Cerebellar cortex (tissue), 1 donor: ENCODE results near the gene DNAAF8.
"Not testable (repeated sequence)": the region's sequence is repeated elsewhere in the genome, so short reads cannot be mapped to it uniquely, and the experiment has no call there.

ENCODE experiments used
- DNase-seq: peaks from one replicate; pipeline ENCODE4 v3.0.0-alpha.2; 2015; ENCODE audit warnings: low spot score

DNAAF8 gene

DNA sequence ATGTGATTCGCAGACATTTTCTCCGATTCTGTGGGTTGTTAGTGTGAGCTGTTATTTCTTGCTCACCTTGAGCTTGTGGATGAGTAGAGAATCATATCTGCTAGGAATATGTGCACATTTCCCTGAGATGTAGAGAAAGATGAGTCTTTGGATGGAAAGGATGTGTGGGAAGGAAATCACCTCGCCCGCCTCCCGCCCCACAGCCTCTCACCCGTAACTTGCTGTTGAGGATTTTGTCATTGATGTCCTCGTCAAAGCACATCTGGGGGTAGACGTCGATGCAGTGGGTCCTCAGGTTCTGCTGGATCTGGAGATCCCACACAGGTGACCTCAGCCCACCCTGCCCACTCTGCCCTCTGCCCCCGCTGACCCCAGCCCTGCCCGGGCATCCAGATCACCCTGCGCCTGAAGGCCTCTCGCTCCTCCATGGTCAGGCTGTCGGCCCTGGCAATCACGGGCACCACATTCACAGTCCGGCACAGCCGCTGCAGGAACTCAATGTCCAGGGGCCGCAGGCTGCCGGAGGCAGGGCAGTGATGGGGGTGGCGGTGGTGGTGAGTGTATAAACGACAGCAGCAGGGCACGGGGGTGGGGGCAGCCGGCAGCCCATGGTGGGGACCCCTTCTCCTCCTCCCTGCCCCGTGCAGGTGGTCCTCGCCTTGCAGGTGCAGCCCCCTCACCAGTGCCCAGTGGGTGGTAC lies 49.1 kb downstream of the DNAAF8 start:
- DNase-seq, result no peak

GRCh38 chr16:4783951-4784336 lies 49.6 kb downstream of the DNAAF8 start:
- no peak for DNase-seq

GRCh38 chr16:4784444-4784987 lies 50.2 kb downstream of the DNAAF8 start:
- DNase-seq, result not testable (repeated sequence)

DNA sequence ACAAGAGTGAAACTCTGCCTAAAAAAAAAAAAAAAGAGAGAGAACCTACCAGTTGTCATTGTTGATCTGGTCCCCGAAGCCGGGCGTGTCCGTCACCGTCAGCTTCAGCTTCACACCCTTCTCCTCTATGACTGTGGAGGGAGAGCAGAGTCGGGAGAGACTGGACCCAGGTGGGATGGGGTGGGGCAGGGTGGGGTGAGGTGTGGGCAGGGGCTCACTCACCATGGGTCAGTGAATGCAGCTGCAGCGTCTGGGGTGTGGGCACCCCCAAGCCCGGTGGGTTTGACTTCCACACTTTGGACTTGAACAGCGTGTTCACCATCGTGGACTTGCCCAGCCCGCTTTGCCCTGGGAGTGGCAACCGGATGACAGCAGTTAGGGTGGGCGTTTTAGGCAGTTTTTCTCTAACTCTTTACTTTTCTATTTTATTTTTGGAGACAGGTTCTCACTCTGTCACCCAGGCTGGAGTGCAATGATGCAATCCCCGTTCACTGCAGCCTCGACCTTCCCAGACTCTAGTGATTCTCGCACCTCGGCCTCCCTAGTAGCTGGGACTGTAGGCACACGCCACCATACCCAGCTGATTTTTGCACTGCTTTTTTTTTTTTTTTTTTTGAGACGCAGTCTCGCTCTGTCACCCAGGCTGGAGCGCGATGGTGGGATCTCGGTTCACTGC lies 51.6 kb downstream of the DNAAF8 start:
- DNase-seq, result no peak

DNA sequence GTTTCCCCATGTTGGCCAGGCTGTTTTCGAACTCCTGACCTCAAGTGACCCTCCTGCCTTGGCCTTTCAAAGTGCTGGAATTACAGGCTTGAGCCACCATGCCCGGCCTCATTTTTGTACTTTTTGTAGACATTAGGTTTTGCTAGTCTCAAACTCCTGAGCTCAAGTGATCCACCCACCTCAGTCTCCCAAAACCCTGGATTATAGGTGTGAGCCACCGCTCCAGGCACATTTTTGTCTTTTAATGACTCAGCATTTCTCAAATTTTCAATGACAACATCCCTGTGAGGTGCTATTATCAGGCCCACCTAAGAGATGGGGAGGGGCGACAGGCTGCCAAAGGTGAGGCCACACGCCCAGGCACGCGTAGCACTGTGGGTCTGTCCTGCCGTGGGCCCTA lies 52.7 kb downstream of the DNAAF8 start:
- no peak for DNase-seq

DNA sequence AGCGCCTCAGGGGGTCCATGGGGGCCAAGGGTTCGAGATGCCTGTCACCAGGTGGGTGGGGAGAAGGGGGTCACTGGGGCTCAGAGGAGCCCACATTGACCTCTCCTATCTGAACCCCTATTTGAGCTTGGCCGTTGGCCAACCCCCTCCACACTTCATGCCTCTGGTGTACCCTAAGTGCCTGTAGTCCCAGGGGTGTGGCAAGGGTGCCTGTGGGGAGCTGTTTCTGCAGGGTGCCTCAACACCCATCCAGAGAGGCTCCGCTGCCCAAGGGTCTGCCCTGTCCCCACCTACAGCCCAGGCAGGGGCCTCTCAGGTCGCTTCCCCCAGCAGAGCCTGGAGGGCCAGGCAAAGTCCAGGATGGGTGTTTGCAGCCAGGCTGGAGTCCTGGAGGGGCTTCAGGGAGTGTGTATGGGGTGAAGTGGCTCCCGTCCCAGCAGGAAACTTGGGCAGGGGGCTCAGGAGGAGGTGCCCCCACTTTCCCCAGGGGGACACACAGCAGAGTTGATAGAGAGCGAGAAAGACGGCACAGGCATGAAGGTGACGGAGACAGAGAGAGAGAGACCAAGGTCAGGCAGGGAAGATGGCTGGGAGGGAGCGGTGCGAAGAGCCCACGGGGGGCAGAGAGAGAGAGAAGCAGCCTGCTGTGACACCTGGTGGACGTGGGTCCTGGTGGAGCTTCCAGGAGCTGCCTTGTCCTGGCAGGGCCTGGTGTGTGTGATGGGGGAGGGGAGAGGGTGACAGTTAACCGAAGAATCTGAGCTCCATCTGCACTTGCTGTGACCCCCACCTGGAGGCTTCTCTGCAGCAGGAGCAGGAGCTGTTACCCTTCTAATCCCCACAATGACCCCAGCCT lies 53.5 kb downstream of the DNAAF8 start, which contains the start of gene SEPTIN12:
SEPTIN12 (minus strand) TSS at position 719 of the 856 bp plus-strand sequence; CDS start at position 19, 700 bp downstream.
- no peak for DNase-seq

DNA sequence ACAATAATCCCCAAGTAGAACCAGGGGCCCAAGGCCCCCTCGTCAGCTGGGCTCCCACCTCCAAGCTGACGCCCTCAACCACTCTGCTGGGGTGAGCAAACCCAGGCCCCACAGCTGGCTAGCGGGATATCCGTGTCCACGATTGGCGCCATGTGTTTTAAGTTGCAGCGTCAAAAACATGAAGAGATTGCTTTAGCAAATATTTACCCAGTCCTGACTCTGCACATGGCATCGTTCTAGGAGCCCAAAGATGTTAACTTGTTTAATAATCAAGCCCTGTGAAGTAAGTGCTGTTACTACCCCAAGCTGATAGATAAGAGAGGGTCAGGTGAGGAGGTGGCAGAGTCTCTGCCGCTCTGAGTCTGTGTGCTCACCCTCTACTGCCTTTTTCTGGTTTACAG lies 54.2 kb downstream of the DNAAF8 start:
- DNase-seq, result no peak

GRCh38 chr16:4788910-4789309 lies 54.6 kb downstream of the DNAAF8 start:
- no peak for DNase-seq

GRCh38 chr16:4790261-4790660 lies 55.9 kb downstream of the DNAAF8 start:
- DNase-seq, result no peak

DNA sequence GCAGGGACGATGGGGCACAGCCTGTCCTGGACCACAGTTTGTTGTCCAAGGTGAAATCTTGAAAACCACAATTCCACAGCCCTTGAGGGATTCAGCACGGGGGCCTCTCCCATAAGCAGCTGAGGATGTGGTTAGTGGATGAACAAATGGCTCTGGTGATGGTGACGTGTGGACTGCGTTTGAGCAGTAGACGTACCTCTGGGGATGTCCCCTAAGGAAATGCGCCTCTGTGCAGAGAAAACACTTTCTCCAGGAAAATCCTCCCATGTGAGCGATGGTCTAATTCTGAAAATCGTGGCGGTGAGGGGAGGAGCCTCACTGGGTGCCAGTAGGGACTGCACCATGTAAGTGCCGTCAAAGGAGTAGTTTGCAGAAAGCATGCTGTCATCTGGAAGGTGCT lies 56.5 kb downstream of the DNAAF8 start:
- no peak for DNase-seq

DNA sequence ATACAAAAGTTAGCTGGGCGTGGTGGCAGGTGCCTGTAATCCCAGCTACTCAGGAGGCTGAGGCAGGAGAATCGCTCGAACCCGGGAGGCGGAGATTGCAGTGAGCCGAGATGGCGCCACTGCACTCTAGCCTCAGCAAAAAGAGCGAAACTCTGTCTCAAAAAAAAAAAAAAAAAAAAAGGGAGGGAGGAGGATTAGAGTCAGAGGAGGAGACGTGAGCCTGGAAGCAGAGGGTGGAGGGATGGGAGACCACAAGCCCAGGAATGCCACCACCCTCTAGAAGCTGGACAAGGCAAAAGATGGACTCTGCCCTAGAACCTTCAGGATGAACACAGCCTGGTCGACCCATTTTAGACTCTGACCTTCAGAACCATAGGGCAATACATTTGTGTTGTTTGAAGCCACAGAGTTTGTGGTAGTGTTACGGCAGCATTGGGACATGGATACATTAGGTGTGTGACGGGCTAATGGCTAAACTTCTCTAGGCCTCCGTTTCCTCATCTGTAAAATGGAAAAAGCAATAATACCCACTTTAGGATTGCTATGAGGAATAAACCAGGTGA lies 58.7 kb downstream of the DNAAF8 start:
- DNase-seq, result no peak

DNA sequence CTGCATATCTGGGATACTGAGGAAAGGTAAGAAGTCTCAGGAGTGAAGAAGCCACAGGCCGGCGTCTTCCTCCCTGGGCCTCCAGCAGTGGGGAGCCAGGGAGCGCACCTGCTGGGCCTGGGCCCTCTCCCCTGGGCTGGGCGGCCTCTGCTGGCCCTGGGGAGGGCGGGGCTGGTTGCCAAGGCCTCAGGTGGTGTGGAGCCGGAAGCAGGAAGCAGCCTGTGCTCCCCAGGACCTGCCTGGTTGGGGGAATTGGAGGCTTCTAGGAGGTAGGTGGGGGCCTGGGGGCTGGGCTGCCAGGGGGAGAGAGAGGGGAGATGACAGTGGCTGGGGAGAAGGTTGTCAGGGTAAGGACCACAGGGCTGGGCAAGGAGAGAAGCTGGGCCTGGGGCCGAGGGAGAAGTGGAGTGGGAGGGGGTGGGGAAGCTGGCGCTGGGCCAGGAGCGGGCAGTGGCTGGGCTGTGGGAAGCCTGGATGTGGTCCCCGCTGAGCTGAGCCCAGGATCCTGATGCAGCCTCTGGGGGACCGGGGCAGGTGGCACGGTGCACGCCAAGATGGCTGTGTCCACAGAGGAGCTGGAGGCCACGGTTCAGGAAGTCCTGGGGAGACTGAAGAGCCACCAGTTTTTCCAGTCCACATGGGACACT lies 61.0 kb downstream of the DNAAF8 start, which contains the start of gene SMIM22:
SMIM22 (plus strand) TSS at position 189 of the 647 bp plus-strand sequence; CDS start at position 555, 366 bp downstream.
- DNase-seq, result no peak

DNA sequence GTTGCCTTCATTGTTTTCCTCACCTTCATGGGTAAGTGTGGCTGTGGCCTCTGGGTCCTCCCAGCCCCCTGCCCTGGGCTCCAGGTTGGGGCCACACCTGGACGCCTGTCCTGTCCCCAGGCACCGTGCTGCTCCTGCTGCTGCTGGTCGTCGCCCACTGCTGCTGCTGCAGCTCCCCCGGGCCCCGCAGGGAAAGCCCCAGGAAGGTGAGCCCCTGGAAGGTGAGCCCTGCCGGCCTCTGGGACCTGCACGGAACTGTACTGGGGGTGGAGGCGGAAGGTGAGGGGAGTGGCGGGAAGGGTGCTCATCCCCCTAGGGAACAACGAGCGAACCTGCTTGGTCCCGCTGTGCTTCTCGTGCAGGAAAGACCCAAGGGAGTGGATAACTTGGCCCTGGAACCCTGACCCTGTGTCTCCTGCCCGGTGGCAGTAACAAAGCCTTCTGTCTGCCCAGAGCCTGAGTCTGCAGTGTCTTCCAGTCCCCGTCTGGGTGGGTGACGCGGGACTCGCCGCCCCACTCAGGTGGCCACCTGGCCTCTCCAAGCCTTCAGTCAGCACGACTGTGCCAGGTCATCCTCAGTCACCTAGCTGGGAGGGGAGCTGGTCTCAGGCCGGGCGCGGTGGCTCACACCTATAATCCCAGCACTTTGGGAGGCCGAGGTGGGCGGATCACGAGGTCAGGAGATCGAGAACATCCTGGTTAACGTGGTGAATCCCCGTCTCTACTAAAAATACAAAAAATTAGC lies 61.7 kb downstream of the DNAAF8 start:
- no peak for DNase-seq

GRCh38 chr16:4796982-4797804 lies 62.9 kb downstream of the DNAAF8 start:
- DNase-seq, result no peak

- no peak for DNase-seq
These were observed 63.5 kb downstream of the DNAAF8 start for GRCh38 chr16:4797805-4798252.

- DNase-seq, result no peak
These were observed 64.1 kb downstream of the DNAAF8 start for GRCh38 chr16:4798456-4798855.
